Right atrium auricular region (tissue), 2 donors: ENCODE measurements around the gene MRS2. TPM values are rescaled to one million over a fixed set of nuclear protein-coding genes. Genes with fewer than 3 reads are reported as not detected.

Experiments
- DNase-seq: peaks from one replicate; pipeline ENCODE4 v3.0.0-alpha.2; 2019; ENCODE audit warnings: low spot score
- H3K27ac ChIP-seq, 2 donors: fragments of 200-600 bp; sonication (generic); 1 replicate in 1 of 2; 2 replicates in 1 of 2; pipeline ENCODE4 v1.5.1; 2016 to 2019
- H3K27me3 ChIP-seq, 2 donors: fragments of 200-600 bp; sonication (generic); one replicate each; pipeline versions ENCODE4 v1.5.1 to v1.6.0; 2017 to 2019
- H3K36me3 ChIP-seq: fragments of 200-600 bp; sonication (generic); one replicate; pipeline ENCODE4 v1.5.1; 2016
- H3K4me1 ChIP-seq, 2 donors: fragments of 200-600 bp; sonication (generic); one replicate each; pipeline versions ENCODE4 v1.5.1 to v1.6.0; 2017 to 2019
- H3K4me3 ChIP-seq, 2 donors: fragments of 200-600 bp; sonication (generic); 1 replicate in 1 of 2; 2 replicates in 1 of 2; pipeline ENCODE4 v1.5.1; 2017 to 2019; ENCODE audit warnings: mild to moderate bottlenecking in 1 of 2, moderate library complexity in 1 of 2
- H3K9me3 ChIP-seq, 2 donors: fragments of 200-600 bp; sonication (generic); one replicate each; pipeline ENCODE4 v1.5.1; 2019
- total RNA-seq, 2 donors: library from RNA; depleted of rRNA; stranded (reverse); fragments of >200 nt; gene quantifications; one replicate each; pipeline ENCODE4 v1.1.0, GENCODE V29; 2016
- TF ChIP-seq, protein P1 (sequence below), 2 donors: fragments of 200-600 bp; sonication (generic); IDR thresholded peaks; one replicate each; pipeline ENCODE4 v1.5.1; 2019; ENCODE audit warnings: antibody characterized with exemption in 2 of 2

The MRS2 gene
- total RNA-seq, 2 donors from 2014 or later: 25.5 to 44.1 TPM

DNA sequence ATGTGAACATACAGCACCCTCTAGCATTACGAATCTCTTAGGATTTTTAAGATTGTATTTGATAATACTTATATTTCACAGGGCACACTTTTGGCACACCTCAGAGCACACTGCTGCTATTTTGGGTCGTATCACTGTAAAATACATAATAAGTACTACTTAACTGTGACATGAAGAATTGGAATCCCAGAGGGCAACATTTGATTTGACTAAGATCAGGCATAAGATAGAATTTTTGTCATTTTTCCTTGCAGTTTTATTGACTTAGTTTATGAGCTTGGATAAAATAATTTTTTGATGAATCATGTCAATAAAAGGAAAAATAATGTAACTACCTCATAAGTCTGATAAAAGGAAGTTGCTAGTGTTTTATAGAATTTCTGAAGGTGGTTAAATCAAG, 22.4 kb downstream of the MRS2 start:
- no peak for DNase-seq
- H3K36me3 ChIP-seq: peaks cover 66% of the 10 kb centered on the region
- no peaks in the 10 kb centered on the region for H3K4me1 ChIP-seq
- no peaks in the 10 kb centered on the region for H3K27me3 ChIP-seq
- TF ChIP-seq, protein P1, sequence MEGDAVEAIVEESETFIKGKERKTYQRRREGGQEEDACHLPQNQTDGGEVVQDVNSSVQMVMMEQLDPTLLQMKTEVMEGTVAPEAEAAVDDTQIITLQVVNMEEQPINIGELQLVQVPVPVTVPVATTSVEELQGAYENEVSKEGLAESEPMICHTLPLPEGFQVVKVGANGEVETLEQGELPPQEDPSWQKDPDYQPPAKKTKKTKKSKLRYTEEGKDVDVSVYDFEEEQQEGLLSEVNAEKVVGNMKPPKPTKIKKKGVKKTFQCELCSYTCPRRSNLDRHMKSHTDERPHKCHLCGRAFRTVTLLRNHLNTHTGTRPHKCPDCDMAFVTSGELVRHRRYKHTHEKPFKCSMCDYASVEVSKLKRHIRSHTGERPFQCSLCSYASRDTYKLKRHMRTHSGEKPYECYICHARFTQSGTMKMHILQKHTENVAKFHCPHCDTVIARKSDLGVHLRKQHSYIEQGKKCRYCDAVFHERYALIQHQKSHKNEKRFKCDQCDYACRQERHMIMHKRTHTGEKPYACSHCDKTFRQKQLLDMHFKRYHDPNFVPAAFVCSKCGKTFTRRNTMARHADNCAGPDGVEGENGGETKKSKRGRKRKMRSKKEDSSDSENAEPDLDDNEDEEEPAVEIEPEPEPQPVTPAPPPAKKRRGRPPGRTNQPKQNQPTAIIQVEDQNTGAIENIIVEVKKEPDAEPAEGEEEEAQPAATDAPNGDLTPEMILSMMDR (IDR thresholded peaks at IDR 0.05): no peak
- no peak overlapping the region for H3K4me3 ChIP-seq
- H3K9me3 ChIP-seq: no peaks in the 10 kb centered on the region
- H3K27ac ChIP-seq: no peak overlapping the region

DNA sequence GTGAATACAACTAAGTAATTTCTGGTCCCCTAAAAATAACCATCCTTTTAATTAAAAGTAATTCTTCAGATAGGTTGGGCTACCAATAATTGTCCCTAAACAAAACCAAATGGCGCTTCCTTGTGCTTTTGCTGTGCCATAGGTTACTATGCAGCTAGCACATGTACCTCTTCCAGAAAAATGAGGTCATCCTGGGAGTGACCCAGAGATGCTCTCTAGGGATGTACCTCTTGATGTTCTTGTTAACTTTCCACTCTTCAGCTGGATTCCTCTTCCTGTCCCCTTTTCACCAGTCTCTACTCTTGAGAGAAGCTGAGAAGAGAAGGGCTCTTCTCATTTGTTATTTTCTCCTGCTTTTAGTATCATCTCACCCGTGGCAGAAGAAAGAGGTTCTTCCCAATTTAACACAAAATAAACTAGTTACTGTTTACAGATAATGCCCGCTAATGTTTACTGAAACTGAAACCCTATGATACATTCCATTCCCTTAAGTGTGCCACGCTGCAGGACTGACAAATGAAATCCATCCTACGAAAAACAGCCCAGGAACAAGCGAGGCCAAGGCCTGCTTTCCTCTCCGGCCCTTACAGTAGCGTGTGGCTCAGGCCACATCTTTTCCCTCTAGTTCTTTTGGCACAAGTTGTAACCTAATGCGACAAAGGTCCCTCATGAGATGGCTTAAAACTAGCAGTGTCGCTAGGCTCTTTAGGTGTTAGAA, 24.2 kb downstream of the MRS2 start:
- H3K27me3 ChIP-seq: no peaks in the 10 kb centered on the region
- no peak overlapping the region for H3K27ac ChIP-seq
- H3K4me1 ChIP-seq: no peaks in the 10 kb centered on the region
- TF ChIP-seq, protein P1 (IDR thresholded peaks at IDR 0.05): no peak
- H3K9me3 ChIP-seq: no peaks in the 10 kb centered on the region
- DNase-seq: no peak
- peaks cover 50% of the 10 kb centered on the region for H3K36me3 ChIP-seq
- no peak overlapping the region for H3K4me3 ChIP-seq

DNA sequence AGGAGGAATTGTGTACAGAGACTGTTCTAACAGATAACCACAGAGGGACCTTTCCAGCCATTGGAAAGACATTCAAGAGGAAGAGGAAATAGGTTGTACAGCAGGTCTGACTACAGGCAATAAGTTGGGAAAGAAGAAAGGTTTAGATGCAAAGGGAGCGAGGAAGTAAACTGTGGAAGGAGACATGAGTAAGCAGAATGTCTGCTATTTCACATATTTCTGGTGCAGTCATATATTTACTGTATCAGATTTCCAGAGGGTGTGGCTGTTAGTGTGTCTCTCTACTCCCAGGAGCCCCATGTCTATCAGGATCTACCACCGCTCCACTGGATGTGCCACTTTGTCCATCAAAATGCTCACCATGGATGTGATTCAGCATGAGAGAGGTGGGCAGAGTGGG, 25.9 kb downstream of the MRS2 start:
- no peak for DNase-seq
- TF ChIP-seq, protein P1 (IDR thresholded peaks at IDR 0.05): no peak
- Histone ChIP-seq H3K4me1 (no peaks in the 10 kb centered on the region), H3K27me3 (no peaks in the 10 kb centered on the region), H3K4me3 (no peak overlapping the region), H3K36me3 (peaks cover 32% of the 10 kb centered on the region), H3K9me3 (no peaks in the 10 kb centered on the region), H3K27ac (no peak overlapping the region)

DNA sequence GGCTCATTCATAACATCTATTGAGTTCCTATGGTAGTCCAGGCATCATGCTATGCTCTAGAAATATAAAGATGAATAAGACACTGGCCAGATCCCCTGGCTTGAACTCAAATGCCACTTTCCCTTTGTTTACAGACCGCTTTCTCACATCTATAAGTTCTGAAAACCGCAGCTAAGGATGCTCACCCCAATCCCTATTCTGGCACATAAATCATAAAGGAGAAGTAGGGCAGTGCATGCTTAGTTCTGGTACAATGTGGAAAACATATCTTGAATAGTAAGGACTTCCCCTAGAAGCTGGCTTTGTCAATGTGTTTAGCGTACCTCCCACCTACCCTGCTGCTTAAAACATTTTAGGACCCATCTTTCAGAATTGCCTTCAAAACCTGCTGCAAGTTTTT, 26.4 kb downstream of the MRS2 start:
- Histone ChIP-seq H3K27me3 (no peaks in the 10 kb centered on the region), H3K27ac (no peak overlapping the region), H3K9me3 (no peaks in the 10 kb centered on the region), H3K36me3 (peaks cover 27% of the 10 kb centered on the region), H3K4me3 (no peak overlapping the region), H3K4me1 (no peaks in the 10 kb centered on the region)
- TF ChIP-seq, protein P1 (IDR thresholded peaks at IDR 0.05): no peak
- DNase-seq: no peak

DNA sequence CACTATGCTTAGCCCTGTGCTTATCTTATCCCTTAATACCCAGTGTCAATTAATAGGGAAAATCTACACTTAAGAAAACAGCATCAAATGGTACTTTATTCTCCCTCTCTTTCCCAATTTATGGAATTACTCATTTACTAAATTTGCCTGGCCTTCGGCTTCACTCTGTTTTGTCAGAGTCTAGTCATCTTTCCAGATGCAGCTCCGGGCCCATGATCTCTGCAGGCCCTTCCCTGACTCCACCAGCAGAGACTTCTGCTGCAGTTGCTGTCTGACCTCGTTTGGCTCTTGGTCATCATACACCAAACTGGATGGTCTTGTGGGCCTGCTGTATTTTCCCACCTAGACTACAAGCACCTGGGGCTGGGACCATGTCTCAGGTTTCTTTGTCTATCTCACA, 27.4 kb downstream of the MRS2 start:
- DNase-seq: no peak
- no peak overlapping the region for H3K27ac ChIP-seq
- no peaks in the 10 kb centered on the region for H3K4me1 ChIP-seq
- H3K9me3 ChIP-seq: no peaks in the 10 kb centered on the region
- no peak overlapping the region for H3K4me3 ChIP-seq
- peaks cover 18% of the 10 kb centered on the region for H3K36me3 ChIP-seq
- no peaks in the 10 kb centered on the region for H3K27me3 ChIP-seq
- TF ChIP-seq, protein P1 (IDR thresholded peaks at IDR 0.05): no peak

DNA sequence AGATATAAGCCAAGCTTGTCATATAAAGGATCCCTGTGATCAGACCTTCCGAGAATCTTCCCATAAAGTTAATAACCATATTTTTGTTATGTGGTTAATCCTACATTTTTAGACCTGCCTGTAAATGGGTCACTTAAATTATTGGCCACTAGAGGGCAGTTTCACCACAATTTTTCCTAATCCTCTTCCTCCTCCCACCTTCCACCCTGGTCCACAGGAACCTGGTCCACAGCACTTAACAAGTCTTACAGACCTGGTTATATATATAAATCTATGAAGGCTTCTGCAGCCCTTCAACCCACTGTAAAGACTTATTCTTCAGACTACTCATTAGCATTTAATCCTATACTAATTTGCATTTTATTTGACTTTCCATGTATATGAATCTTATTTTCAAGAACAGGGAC, 28.3 kb downstream of the MRS2 start:
- H3K36me3 ChIP-seq: peaks cover 9% of the 10 kb centered on the region
- no peak overlapping the region for H3K4me3 ChIP-seq
- no peak overlapping the region for H3K27ac ChIP-seq
- H3K4me1 ChIP-seq: no peaks in the 10 kb centered on the region
- H3K9me3 ChIP-seq: no peaks in the 10 kb centered on the region
- no peak for DNase-seq
- no peaks in the 10 kb centered on the region for H3K27me3 ChIP-seq
- TF ChIP-seq, protein P1 (IDR thresholded peaks at IDR 0.05): peak; percentile 47 to 82
